ENCODE results near the gene MTARC1. TPM values are rescaled to one million over a fixed set of nuclear protein-coding genes. Genes with fewer than 3 reads are reported as not detected.

MTARC1 gene
- total RNA-seq, 1 donor from 2014 or later: 28.3 TPM

- peaks cover 9% of the 10 kb centered on the region for H3K4me1 Mint-ChIP-seq
- H3K4me3 Mint-ChIP-seq: no peak overlapping the region
- DNase-seq (ENCODE audit: low read depth, low spot score): no peak
- no peak overlapping the region for H3K27ac Mint-ChIP-seq (ENCODE audit: unreplicated experiment)
- TF ChIP-seq CTCF (conservative IDR thresholded peaks at IDR 0.05): no peak
- no peaks in the 10 kb centered on the region for H3K9me3 Mint-ChIP-seq
- no peaks in the 10 kb centered on the region for H3K27me3 Mint-ChIP-seq (ENCODE audit: low read depth)
- H3K36me3 Mint-ChIP-seq (ENCODE audit: low read depth): peaks cover 24% of the 10 kb centered on the region
These were observed 23.0 kb downstream of the MTARC1 start for GRCh38 chr1:220809704-220810103.

GRCh38 chr1:220810179-220810653, 23.5 kb downstream of the MTARC1 start:
- peaks cover 9% of the 10 kb centered on the region for H3K4me1 Mint-ChIP-seq
- TF ChIP-seq CTCF (conservative IDR thresholded peaks at IDR 0.05): peak; percentile 83
- H3K4me3 Mint-ChIP-seq: no peak overlapping the region
- H3K27ac Mint-ChIP-seq (ENCODE audit: unreplicated experiment): no peak overlapping the region
- DNase-seq (ENCODE audit: low read depth, low spot score): peak; percentile 53
- no peaks in the 10 kb centered on the region for H3K9me3 Mint-ChIP-seq
- peaks cover 22% of the 10 kb centered on the region for H3K36me3 Mint-ChIP-seq (ENCODE audit: low read depth)
- H3K27me3 Mint-ChIP-seq (ENCODE audit: low read depth): no peaks in the 10 kb centered on the region

- H3K36me3 Mint-ChIP-seq (ENCODE audit: low read depth): peaks cover 26% of the 10 kb centered on the region
- no peak for TF ChIP-seq CTCF (conservative IDR thresholded peaks at IDR 0.05)
- no peaks in the 10 kb centered on the region for H3K9me3 Mint-ChIP-seq
- DNase-seq (ENCODE audit: low read depth, low spot score): no peak
- no peaks in the 10 kb centered on the region for H3K27me3 Mint-ChIP-seq (ENCODE audit: low read depth)
- peak overlapping the region; percentile 43 for H3K27ac Mint-ChIP-seq (ENCODE audit: unreplicated experiment)
- H3K4me1 Mint-ChIP-seq: peaks cover 9% of the 10 kb centered on the region
- H3K4me3 Mint-ChIP-seq: no peak overlapping the region
These were observed 24.2 kb downstream of the MTARC1 start for GRCh38 chr1:220810963-220811362.

GRCh38 chr1:220811695-220812094, 25.0 kb downstream of the MTARC1 start:
- no peak for TF ChIP-seq CTCF (conservative IDR thresholded peaks at IDR 0.05)
- Mint-ChIP-seq H3K36me3 (ENCODE audit: low read depth) (peaks cover 27% of the 10 kb centered on the region), H3K9me3 (no peaks in the 10 kb centered on the region), H3K27me3 (ENCODE audit: low read depth) (no peaks in the 10 kb centered on the region), H3K4me1 (peaks cover 9% of the 10 kb centered on the region), H3K4me3 (no peak overlapping the region), H3K27ac (ENCODE audit: unreplicated experiment) (no peak overlapping the region)
- no peak for DNase-seq (ENCODE audit: low read depth, low spot score)

- TF ChIP-seq CTCF (conservative IDR thresholded peaks at IDR 0.05): no peak
- no peaks in the 10 kb centered on the region for H3K9me3 Mint-ChIP-seq
- no peak overlapping the region for H3K4me3 Mint-ChIP-seq
- no peaks in the 10 kb centered on the region for H3K27me3 Mint-ChIP-seq (ENCODE audit: low read depth)
- H3K27ac Mint-ChIP-seq (ENCODE audit: unreplicated experiment): no peak overlapping the region
- no peak for DNase-seq (ENCODE audit: low read depth, low spot score)
- H3K4me1 Mint-ChIP-seq: peaks cover 9% of the 10 kb centered on the region
- peaks cover 31% of the 10 kb centered on the region for H3K36me3 Mint-ChIP-seq (ENCODE audit: low read depth)
These were observed 25.6 kb downstream of the MTARC1 start for GRCh38 chr1:220812308-220812707.

- TF ChIP-seq CTCF (conservative IDR thresholded peaks at IDR 0.05): no peak
- H3K36me3 Mint-ChIP-seq (ENCODE audit: low read depth): peaks cover 36% of the 10 kb centered on the region
These were observed 26.3 kb downstream of the MTARC1 start for GRCh38 chr1:220813013-220813412.

More at GRCh38 chr1:220813013-220813412, 26.3 kb downstream of the MTARC1 start:
- H3K4me3 Mint-ChIP-seq: no peak overlapping the region
- DNase-seq (ENCODE audit: low read depth, low spot score): no peak
- peaks cover 9% of the 10 kb centered on the region for H3K4me1 Mint-ChIP-seq
- H3K27me3 Mint-ChIP-seq (ENCODE audit: low read depth): no peaks in the 10 kb centered on the region
- H3K9me3 Mint-ChIP-seq: peaks cover 2% of the 10 kb centered on the region
- no peak overlapping the region for H3K27ac Mint-ChIP-seq (ENCODE audit: unreplicated experiment)

Measured in neural crest cell (in vitro differentiated cells).